ENCODE measurements around the gene SLC6A9.

- TF ChIP-seq YY1 (IDR thresholded peaks at IDR 0.05) (no peak), CTCF (IDR thresholded peaks at IDR 0.05; ENCODE audit: low read depth, low read length, missing input control) (no peak), EGR1 (IDR thresholded peaks at IDR 0.05; ENCODE audit: low read depth in 2 of 2) (no peak), MAX (IDR thresholded peaks at IDR 0.05) (no peak), TAF1 (conservative IDR thresholded peaks at IDR 0.05) (no peak), REST (IDR thresholded peaks at IDR 0.05) (no peak), HNF4A (conservative IDR thresholded peaks at IDR 0.05) (no peak), JUND (IDR thresholded peaks at IDR 0.05) (no peak), NR2F2 (IDR thresholded peaks at IDR 0.05) (no peak), SP1 (IDR thresholded peaks at IDR 0.05) (no peak), FOXA2 (IDR thresholded peaks at IDR 0.05) (no peak)
Observed at GRCh38 chr1:44059664-44060355, 28.5 kb upstream of the SLC6A9 start.

All from liver (tissue), 3 donors.